Astrocyte (in vitro differentiated cells and primary cell): ENCODE measurements around the gene STX1A.

Experiments
- CTCF ChIP-seq: IDR thresholded peaks from 2 replicates; pipeline ENCODE4 v1.5.1; 2011; ENCODE audit warnings: low read depth, mild to moderate bottlenecking, inconsistent platforms, low read length, moderate library complexity; ENCODE audit not compliant: insufficient read depth
- EZH2 ChIP-seq: IDR thresholded peaks from 2 replicates; pipeline ENCODE4 v1.6.1; 2012; ENCODE audit warnings: mild to moderate bottlenecking, low read length, inconsistent platforms; ENCODE audit not compliant: insufficient read depth

GRCh38 chr7:73704640-73705550, 14.6 kb downstream of the STX1A start:
- TF ChIP-seq CTCF = no peak
- TF ChIP-seq EZH2 = no peak
